ENCODE results near the gene ADPRH. TPM values are rescaled to one million over a fixed set of nuclear protein-coding genes. Genes with fewer than 3 reads are reported as not detected.
A peak's percentile ranks its signal among the peaks of the same experiment; 100 is the strongest.

ADPRH gene
- total RNA-seq, 4 donors from 2014 or later = 10.4 to 17.8 (median 14.1) TPM

DNA sequence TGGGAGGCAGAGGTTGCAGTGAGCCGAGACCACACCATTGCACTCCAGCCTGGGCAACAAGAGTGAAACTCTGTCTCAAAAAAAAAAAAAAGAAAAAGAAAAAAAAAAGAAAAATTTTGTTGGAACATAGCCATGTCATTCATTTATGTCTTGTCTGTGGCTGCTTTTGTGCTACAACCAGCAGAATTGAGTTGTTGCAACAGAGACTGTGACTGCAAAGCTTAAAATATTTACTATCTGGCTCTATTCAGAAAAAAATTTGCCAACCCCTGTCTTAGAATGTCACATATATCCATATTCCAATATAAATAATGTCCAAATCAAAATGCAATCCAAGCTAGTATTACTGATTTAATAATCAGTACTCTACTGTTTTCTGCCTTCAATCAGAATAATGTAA lies 45.0 kb upstream of the ADPRH start:
- no peaks in the 10 kb centered on the region for H3K4me1 ChIP-seq
- H3K9me3 ChIP-seq = no peaks in the 10 kb centered on the region
- H3K4me3 ChIP-seq = no peak overlapping the region
- intact Hi-C loops (cut with DNase I) = no loop called here
- no peaks in the 10 kb centered on the region for H3K27me3 ChIP-seq
- no peak overlapping the region for H3K27ac ChIP-seq (replicated peaks in 1 of 4)
- DNase-seq (ENCODE audit: extremely low spot score) = no peak
- no peaks in the 10 kb centered on the region for H3K36me3 ChIP-seq
- TF ChIP-seq POLR2AphosphoS5 (IDR thresholded peaks at IDR 0.05) (no peak), POLR2A (IDR thresholded peaks at IDR 0.05; ENCODE audit: low read depth) (no peak), EP300 (IDR thresholded peaks at IDR 0.05) (no peak)
- TF ChIP-seq, protein P1, sequence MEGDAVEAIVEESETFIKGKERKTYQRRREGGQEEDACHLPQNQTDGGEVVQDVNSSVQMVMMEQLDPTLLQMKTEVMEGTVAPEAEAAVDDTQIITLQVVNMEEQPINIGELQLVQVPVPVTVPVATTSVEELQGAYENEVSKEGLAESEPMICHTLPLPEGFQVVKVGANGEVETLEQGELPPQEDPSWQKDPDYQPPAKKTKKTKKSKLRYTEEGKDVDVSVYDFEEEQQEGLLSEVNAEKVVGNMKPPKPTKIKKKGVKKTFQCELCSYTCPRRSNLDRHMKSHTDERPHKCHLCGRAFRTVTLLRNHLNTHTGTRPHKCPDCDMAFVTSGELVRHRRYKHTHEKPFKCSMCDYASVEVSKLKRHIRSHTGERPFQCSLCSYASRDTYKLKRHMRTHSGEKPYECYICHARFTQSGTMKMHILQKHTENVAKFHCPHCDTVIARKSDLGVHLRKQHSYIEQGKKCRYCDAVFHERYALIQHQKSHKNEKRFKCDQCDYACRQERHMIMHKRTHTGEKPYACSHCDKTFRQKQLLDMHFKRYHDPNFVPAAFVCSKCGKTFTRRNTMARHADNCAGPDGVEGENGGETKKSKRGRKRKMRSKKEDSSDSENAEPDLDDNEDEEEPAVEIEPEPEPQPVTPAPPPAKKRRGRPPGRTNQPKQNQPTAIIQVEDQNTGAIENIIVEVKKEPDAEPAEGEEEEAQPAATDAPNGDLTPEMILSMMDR (IDR thresholded peaks at IDR 0.05) = no peak
- 73% methylated on average over 1 of the region's 1 CpG for WGBS

DNA sequence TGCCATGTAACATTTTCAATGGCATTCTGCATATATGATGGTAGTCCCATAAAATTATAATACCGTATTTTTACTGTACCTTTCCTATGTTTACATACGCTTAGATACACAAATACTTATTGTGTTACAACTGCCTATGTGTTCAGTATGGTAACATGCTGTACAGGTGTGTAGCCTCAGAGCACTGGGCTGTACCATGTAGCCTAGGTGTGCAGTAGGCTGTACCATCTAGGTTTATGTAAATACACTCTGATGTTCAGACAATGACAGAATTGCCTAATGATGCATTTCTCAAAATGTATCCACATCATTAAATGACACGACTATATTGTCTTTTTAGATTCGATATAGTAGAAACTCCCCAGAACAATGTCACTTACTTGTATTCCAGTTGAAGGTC lies 42.5 kb upstream of the ADPRH start:
- Histone ChIP-seq H3K27me3 (no peaks in the 10 kb centered on the region), H3K4me1 (no peaks in the 10 kb centered on the region), H3K27ac (replicated peaks in 1 of 4) (no peak overlapping the region), H3K9me3 (no peaks in the 10 kb centered on the region), H3K4me3 (no peak overlapping the region), H3K36me3 (no peaks in the 10 kb centered on the region)
- TF ChIP-seq, protein P1 (IDR thresholded peaks at IDR 0.05) = no peak
- TF ChIP-seq POLR2AphosphoS5 (IDR thresholded peaks at IDR 0.05) (no peak), POLR2A (IDR thresholded peaks at IDR 0.05; ENCODE audit: low read depth) (no peak), EP300 (IDR thresholded peaks at IDR 0.05) (no peak)
- intact Hi-C loops (cut with DNase I) = no loop called here
- DNase-seq (ENCODE audit: extremely low spot score) = peak; percentile 4
- WGBS = 91% methylated on average over 4 of the region's 4 CpGs

DNA sequence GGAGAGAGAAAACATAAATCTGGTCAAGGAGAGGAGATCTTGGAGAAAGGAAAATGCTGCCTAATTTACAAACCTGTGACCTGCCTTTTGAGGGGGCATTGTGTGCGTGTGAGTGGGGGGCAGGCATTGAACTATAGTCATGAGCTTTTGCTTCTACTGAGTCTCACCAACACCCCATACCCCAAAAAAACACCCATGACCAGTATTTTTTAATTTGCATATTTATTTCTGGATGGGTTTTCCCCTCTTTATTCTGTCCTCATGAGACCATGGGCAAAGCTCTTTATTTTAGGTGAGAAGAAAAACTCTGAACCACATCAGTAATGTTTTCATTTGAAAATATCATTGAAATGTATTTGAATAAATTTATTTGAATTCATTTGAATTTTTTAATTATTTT lies 40.5 kb upstream of the ADPRH start:
- no peaks in the 10 kb centered on the region for H3K4me1 ChIP-seq
- no peaks in the 10 kb centered on the region for H3K9me3 ChIP-seq
- WGBS = 81% methylated on average over 1 of the region's 1 CpG
- no peak overlapping the region for H3K27ac ChIP-seq (replicated peaks in 1 of 4)
- no peak overlapping the region for H3K4me3 ChIP-seq
- TF ChIP-seq, protein P1 (IDR thresholded peaks at IDR 0.05) = no peak
- no peak for TF ChIP-seq POLR2A (IDR thresholded peaks at IDR 0.05; ENCODE audit: low read depth)
- TF ChIP-seq EP300 (IDR thresholded peaks at IDR 0.05) = no peak
- no peak for TF ChIP-seq POLR2AphosphoS5 (IDR thresholded peaks at IDR 0.05)
- H3K27me3 ChIP-seq = no peaks in the 10 kb centered on the region
- H3K36me3 ChIP-seq = no peaks in the 10 kb centered on the region
- intact Hi-C loops (cut with DNase I) = no loop called here
- DNase-seq (ENCODE audit: extremely low spot score) = no peak

DNA sequence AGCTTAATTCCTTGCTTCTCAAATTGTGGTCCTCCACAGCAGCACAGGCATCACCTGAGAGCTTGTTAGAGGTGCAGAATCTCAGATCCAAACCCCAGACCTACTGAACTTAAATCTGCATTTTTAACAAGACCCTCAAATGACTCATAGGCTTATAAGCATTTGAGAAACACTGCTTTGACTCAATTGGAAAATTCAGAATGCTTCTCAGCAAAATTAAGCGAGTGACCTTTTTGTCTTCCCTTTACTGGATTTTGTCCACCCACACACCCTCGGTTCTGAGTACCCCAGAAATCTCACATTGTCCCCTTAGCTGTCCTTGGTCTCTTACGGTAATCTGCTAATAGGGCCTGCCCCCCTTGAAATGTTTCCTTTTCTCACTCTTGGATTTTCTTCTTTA lies 37.7 kb upstream of the ADPRH start:
- Histone ChIP-seq H3K27me3 (no peaks in the 10 kb centered on the region), H3K4me3 (no peak overlapping the region), H3K4me1 (no peaks in the 10 kb centered on the region), H3K9me3 (no peaks in the 10 kb centered on the region), H3K36me3 (no peaks in the 10 kb centered on the region), H3K27ac (replicated peaks in 1 of 4) (no peak overlapping the region)
- DNase-seq (ENCODE audit: extremely low spot score) = no peak
- no peak for TF ChIP-seq EP300 (IDR thresholded peaks at IDR 0.05)
- no peak for TF ChIP-seq POLR2AphosphoS5 (IDR thresholded peaks at IDR 0.05)
- no peak for TF ChIP-seq POLR2A (IDR thresholded peaks at IDR 0.05; ENCODE audit: low read depth)
- TF ChIP-seq, protein P1 (IDR thresholded peaks at IDR 0.05) = no peak
- WGBS = 78% methylated on average over 3 of the region's 3 CpGs
- intact Hi-C loops (cut with DNase I) = no loop called here

DNA sequence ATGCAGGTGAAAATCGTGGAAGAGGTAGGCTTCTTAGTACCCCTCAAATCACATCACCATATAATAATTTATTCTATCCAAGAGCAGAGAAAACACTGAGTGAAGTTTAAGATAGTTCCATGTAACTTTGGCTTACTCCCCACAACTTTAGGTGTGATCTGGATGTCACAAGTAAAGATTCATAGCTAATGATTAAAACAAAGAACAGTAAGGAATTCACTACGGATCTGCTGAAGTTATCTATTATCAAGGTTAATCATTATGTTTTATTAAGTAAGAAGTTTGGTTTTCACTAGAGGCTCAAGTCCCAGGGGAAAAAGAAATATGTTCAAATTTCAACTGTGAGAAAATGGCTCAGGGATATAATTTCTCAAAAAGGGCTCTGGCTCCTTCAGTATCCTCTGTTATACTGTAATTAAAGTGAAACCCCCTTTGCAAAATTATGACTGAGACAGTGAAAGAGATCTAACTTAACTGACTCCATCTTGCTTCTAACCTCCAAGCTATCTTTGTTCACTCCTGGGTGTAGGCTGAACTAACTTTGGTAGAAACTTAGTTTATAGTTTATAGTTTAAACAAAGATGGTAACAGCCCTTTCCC lies 37.0 kb upstream of the ADPRH start:
- Histone ChIP-seq H3K4me3 (no peak overlapping the region), H3K36me3 (no peaks in the 10 kb centered on the region), H3K27me3 (no peaks in the 10 kb centered on the region), H3K4me1 (no peaks in the 10 kb centered on the region), H3K27ac (replicated peaks in 1 of 4) (no peak overlapping the region), H3K9me3 (no peaks in the 10 kb centered on the region)
- TF ChIP-seq POLR2AphosphoS5 (IDR thresholded peaks at IDR 0.05) (no peak), EP300 (IDR thresholded peaks at IDR 0.05) (no peak), POLR2A (IDR thresholded peaks at IDR 0.05; ENCODE audit: low read depth) (no peak)
- TF ChIP-seq, protein P1 (IDR thresholded peaks at IDR 0.05) = no peak
- intact Hi-C loops (cut with DNase I) = no loop called here
- no peak for DNase-seq (ENCODE audit: extremely low spot score)
- whole genome bisulfite sequencing = 79% methylated on average over 2 of the region's 2 CpGs

Measured in esophagus muscularis mucosa (tissue), 4 donors.